ENCODE data around the gene RAB38.

Gene RAB38

GRCh38 chr11:88103337-88104206 is 71.7 kb downstream of the RAB38 start:
- peak; percentile 69 for DNase-seq (ENCODE audit: low read depth)

- no peak for DNase-seq (ENCODE audit: low read depth)
Measured at GRCh38 chr11:88102598-88102934, 72.7 kb downstream of the RAB38 start.

GRCh38 chr11:88101881-88102597 is 73.2 kb downstream of the RAB38 start:
- DNase-seq (ENCODE audit: low read depth), result no peak

GRCh38 chr11:88100151-88100550 is 75.1 kb downstream of the RAB38 start:
- no peak for DNase-seq (ENCODE audit: low read depth)

- DNase-seq (ENCODE audit: low read depth), result peak; percentile 3
Measured at GRCh38 chr11:88098289-88098688, 77.0 kb downstream of the RAB38 start.

- DNase-seq (ENCODE audit: low read depth), result no peak
Measured at GRCh38 chr11:88089134-88089533, 86.1 kb downstream of the RAB38 start.

- DNase-seq (ENCODE audit: low read depth), result no peak
Measured at GRCh38 chr11:88087337-88087736, 87.9 kb downstream of the RAB38 start.

- no peak for DNase-seq (ENCODE audit: low read depth)
Measured at GRCh38 chr11:88086297-88086696, 88.9 kb downstream of the RAB38 start.

GRCh38 chr11:88070437-88070836 is 104.8 kb downstream of the RAB38 start:
- no peak for DNase-seq (ENCODE audit: low read depth)

GRCh38 chr11:88068848-88069554 is 106.2 kb downstream of the RAB38 start:
- DNase-seq (ENCODE audit: low read depth), result no peak

- no peak for DNase-seq (ENCODE audit: low read depth)
Measured at GRCh38 chr11:88066090-88066489, 109.2 kb downstream of the RAB38 start.

GRCh38 chr11:88064097-88064705 is 111.0 kb downstream of the RAB38 start:
- no peak for DNase-seq (ENCODE audit: low read depth)
